ENCODE measurements around the gene AHCYL2. TPM values are rescaled to one million over a fixed set of nuclear protein-coding genes. Genes with fewer than 3 reads are reported as not detected.

Gene AHCYL2
- 14.5 and 15.7 TPM in 2 replicates for total RNA-seq

DNA sequence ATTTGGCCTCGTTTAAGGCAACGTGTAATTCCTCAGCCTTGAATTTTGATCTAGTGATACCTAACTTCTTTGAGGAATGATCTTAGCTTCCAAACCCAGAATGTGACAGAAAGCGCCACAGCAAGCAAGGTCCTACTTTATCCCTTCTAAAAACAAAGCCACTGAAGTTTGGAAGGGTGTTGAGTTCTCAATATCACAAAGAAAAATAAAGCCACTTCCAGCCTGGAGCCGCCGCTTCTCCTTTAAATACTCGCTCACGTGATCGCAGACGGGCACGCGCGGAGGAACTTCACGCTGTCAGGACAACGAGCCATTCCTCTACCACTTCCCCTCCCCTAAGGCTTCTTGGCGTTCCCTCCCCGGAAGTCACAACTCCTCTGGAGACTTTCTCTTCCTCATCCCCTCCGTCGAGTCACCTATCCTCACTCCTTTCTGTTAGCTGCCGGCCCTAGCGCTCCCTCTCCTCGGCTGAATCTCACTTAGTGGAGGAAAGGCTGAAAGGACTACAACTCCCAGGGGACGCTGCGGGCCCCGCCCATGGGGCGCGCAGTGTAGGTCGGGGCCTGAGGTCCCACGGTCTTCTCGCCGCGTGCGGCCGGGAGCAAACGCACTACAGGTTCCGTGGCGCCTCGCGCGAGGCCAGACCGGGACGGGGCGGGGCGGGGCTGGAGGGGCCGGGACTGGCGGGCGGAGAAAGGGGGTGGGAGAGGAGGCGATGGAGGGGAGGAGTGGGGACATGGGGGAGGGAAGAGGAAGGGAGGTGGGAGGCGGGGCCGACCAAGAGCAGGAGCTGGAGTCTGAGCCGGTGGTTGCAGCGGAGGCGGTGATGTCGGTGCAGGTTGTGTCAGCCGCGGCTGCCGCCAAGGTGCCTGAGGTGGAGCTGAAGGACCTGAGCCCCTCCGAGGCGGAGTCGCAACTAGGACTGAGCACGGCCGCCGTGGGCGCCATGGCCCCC lies at the start of gene AHCYL2:
TSS of gene AHCYL2 (plus strand) at position 780 of the 955 bp plus-strand sequence.

GRCh38 chr7:129188372-129188891 lies 36.4 kb upstream of the AHCYL2 start, which contains the start of gene SMO:
SMO (plus strand) TSS chr7:129188633; CDS start chr7:129189152, 519 bp downstream.

DNA sequence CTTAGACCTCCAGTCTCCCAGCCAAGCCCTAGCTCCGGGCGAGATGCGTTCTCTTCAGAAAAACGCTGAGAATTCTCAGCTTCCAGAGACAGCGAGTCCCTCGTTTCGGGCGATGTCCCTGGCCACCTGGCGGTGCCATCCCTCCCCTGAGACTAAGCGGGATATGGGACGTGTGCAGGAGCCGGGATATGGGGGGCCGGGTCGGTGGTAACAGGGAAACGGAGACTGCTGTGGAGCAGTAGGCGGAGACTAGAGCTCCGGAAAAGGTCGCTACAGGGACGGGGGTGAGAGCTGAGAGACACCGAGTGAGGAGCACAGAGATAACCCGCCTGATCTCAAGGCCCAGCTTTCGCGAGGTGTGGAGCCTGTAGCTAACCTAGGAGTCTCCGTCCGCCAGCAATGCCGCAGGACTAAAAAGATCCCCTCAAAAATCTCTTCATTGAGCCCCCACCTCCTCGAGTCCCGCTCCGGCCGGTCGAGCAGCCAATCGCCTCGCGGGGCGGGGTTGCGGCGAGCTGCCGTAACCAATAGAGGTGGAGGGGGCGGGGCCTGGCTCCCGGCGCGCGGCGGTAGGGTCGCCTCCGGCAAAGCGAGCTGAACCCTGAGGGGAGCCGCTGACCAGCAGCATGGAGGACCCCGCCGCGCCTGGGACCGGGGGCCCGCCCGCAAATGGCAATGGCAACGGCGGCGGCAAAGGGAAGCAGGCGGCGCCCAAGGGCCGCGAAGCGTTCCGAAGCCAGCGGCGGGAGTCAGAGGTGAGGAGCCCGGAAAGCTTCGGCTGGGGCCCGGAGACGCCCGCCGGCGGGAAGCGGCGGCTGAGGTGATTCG lies 209.2 kb downstream of the AHCYL2 start, which contains the start of gene STRIP2:
TSS of gene STRIP2 (plus strand) at position 586 of the 828 bp plus-strand sequence. CDS start at position 627, 41 bp downstream.

Other genes with a start within 250 kb of the AHCYL2 start
- 50.0 and 60.0 TPM in 2 replicates for gene TNPO3, start 169.9 kb upstream of the AHCYL2 start, total RNA-seq
- 0.16 and 0.17 TPM in 2 replicates for gene TSPAN33, start 80.3 kb upstream of the AHCYL2 start, total RNA-seq
- 8.7 and 26.5 TPM in 2 replicates for gene SMO, start 36.4 kb upstream of the AHCYL2 start, total RNA-seq
- gene STRIP2, start 209.4 kb downstream of the AHCYL2 start, total RNA-seq, result 0.77 and 7.3 TPM in 2 replicates